Cardiac muscle cell (in vitro differentiated cells and primary cell): Measurements from ENCODE around the gene IGFBP4. TPM values are rescaled to one million over a fixed set of nuclear protein-coding genes. Genes with fewer than 3 reads are reported as not detected.

ENCODE experiments used
- DNase-seq, 2 donors: peaks; one replicate each; pipeline versions ENCODE4 v3.0.0 to v3.0.0-alpha.2; 2010 to 2017; ENCODE audit warnings: low read depth in 1 of 2, low spot score in 1 of 2
- H3K27ac ChIP-seq: fragments of 200-600 bp; sonication (generic); 2 replicates; pipeline ENCODE4 v1.5.1; 2016
- H3K27me3 ChIP-seq: fragments of 200-600 bp; sonication (generic); 2 replicates; pipeline ENCODE4 v1.6.0; 2016; ENCODE audit warnings: control low read depth
- H3K36me3 ChIP-seq: fragments of 200-600 bp; sonication (generic); 2 replicates; pipeline ENCODE4 v1.5.1; 2016; ENCODE audit warnings: control low read depth
- H3K4me1 ChIP-seq: fragments of 200-600 bp; sonication (generic); 2 replicates; pipeline ENCODE4 v1.8.1; 2017; ENCODE audit warnings: low read depth, mild to moderate bottlenecking, mixed run types
- H3K4me3 ChIP-seq: fragments of 200-600 bp; sonication (generic); 2 replicates; pipeline ENCODE4 v1.5.1; 2016; ENCODE audit warnings: mild to moderate bottlenecking
- H3K9me3 ChIP-seq: fragments of 200-600 bp; sonication (generic); 2 replicates; pipeline ENCODE4 v1.5.1; 2017; ENCODE audit warnings: low read depth, mild to moderate bottlenecking, control low read depth
- CTCF ChIP-seq: IDR thresholded peaks from 2 replicates; pipeline ENCODE4 v1.5.1; 2012; ENCODE audit warnings: low read depth, mild to moderate bottlenecking, low read length
- polyA plus RNA-seq: library from polyadenylated mRNA; unstranded; fragments of >200 nt; fragmentation: Nextera tagmentation; extraction: Ambion mirVana; gene quantifications from 2 replicates; pipeline ENCODE4 v1.2.1, GENCODE V29; 2016
- total RNA-seq: library from RNA; depleted of rRNA; stranded (reverse); fragments of >200 nt; gene quantifications from 2 replicates; pipeline ENCODE4 v1.2.3, GENCODE V29; 2016

Gene IGFBP4
- total and polyA plus RNA-seq, 2 experiments from 2014 or later: 87.4 to 109 TPM

GRCh38 chr17:40453881-40454612 is 10.8 kb downstream of the IGFBP4 start:
- DNase-seq: no peak
- no peak for TF ChIP-seq CTCF
- Histone ChIP-seq H3K4me3 (no peak overlapping the region), H3K36me3 (peaks cover 11% of the 10 kb centered on the region), H3K4me1 (peaks cover 36% of the 10 kb centered on the region), H3K27me3 (no peaks in the 10 kb centered on the region), H3K27ac (no peak overlapping the region), H3K9me3 (no peaks in the 10 kb centered on the region)

- no peaks in the 10 kb centered on the region for H3K9me3 ChIP-seq
- H3K4me1 ChIP-seq: peaks cover 37% of the 10 kb centered on the region
- H3K27me3 ChIP-seq: no peaks in the 10 kb centered on the region
- no peak for TF ChIP-seq CTCF
- peaks cover 11% of the 10 kb centered on the region for H3K36me3 ChIP-seq
- no peak overlapping the region for H3K27ac ChIP-seq
- no peak overlapping the region for H3K4me3 ChIP-seq
- DNase-seq: no peak
These were observed 11.4 kb downstream of the IGFBP4 start for GRCh38 chr17:40454613-40454995.

- Histone ChIP-seq H3K9me3 (no peaks in the 10 kb centered on the region), H3K36me3 (peaks cover 11% of the 10 kb centered on the region), H3K27me3 (no peaks in the 10 kb centered on the region), H3K27ac (no peak overlapping the region), H3K4me3 (no peak overlapping the region), H3K4me1 (peaks cover 47% of the 10 kb centered on the region)
- DNase-seq: no peak
- no peak for TF ChIP-seq CTCF
These were observed 13.2 kb downstream of the IGFBP4 start for GRCh38 chr17:40456396-40456951.

- Histone ChIP-seq H3K36me3 (peaks cover 11% of the 10 kb centered on the region), H3K4me1 (peaks cover 43% of the 10 kb centered on the region), H3K9me3 (no peaks in the 10 kb centered on the region), H3K27me3 (no peaks in the 10 kb centered on the region), H3K4me3 (no peak overlapping the region), H3K27ac (peak overlapping the region; percentile 79)
- no peak for TF ChIP-seq CTCF
- DNase-seq: no peak
These were observed 14.1 kb downstream of the IGFBP4 start for GRCh38 chr17:40457369-40457768.

GRCh38 chr17:40457964-40458791 is 14.9 kb downstream of the IGFBP4 start:
- Histone ChIP-seq H3K27me3 (no peaks in the 10 kb centered on the region), H3K4me3 (no peak overlapping the region), H3K4me1 (peaks cover 46% of the 10 kb centered on the region), H3K9me3 (no peaks in the 10 kb centered on the region), H3K36me3 (peaks cover 11% of the 10 kb centered on the region), H3K27ac (peak overlapping the region; percentile 79)
- TF ChIP-seq CTCF: no peak
- peak; percentile 72 to 84 for DNase-seq
